Measurements from ENCODE around the gene RETNLB. TPM values are rescaled to one million over a fixed set of nuclear protein-coding genes. Genes with fewer than 3 reads are reported as not detected.

RETNLB gene
- not detected for polyA plus RNA-seq (ENCODE audit: insufficient read depth in 1 of 5, insufficient read length in 5 of 5, low replicate concordance in 1 of 5)
- long read RNA-seq, donor 1, result 0 reads
- long read RNA-seq, donor 2, result 0 reads
- long read RNA-seq, donor 3, result 0 reads
- long read RNA-seq, donor 4, result 0 reads
- long read RNA-seq, donor 5, result 0 reads
- long read RNA-seq, donor 6, result 0 reads
- long read RNA-seq, donor 7, result 0 reads
- long read RNA-seq, donor 8, result 0 reads

- DNase-seq, result no peak
Observed at GRCh38 chr3:108757404-108757982, at the start of gene RETNLB. RETNLB (minus strand) TSS chr3:108757410; CDS start chr3:108757185, 225 bp downstream.

- no peak for DNase-seq
Observed at GRCh38 chr3:108806316-108806715, 49.1 kb upstream of the RETNLB start.

GRCh38 chr3:108804966-108805365 lies 47.8 kb upstream of the RETNLB start:
- DNase-seq, result no peak

GRCh38 chr3:108804437-108804836 lies 47.2 kb upstream of the RETNLB start:
- no peak for DNase-seq

GRCh38 chr3:108791473-108791872 lies 34.3 kb upstream of the RETNLB start:
- no peak for DNase-seq

- DNase-seq, result no peak
Observed at GRCh38 chr3:108780235-108780634, 23.0 kb upstream of the RETNLB start.

- DNase-seq, result no peak
Observed at GRCh38 chr3:108779496-108779895, 22.3 kb upstream of the RETNLB start.

- no peak for DNase-seq
Observed at GRCh38 chr3:108775649-108776048, 18.4 kb upstream of the RETNLB start.

- no peak for DNase-seq
Observed at GRCh38 chr3:108767253-108767652, 10.0 kb upstream of the RETNLB start.

GRCh38 chr3:108755686-108756085 lies 1.5 kb downstream of the RETNLB start:
- DNase-seq, result no peak

- DNase-seq, result no peak
Observed at GRCh38 chr3:108744762-108745161, 12.4 kb downstream of the RETNLB start.

- no peak for DNase-seq
Observed at GRCh38 chr3:108742929-108743328, 14.3 kb downstream of the RETNLB start.

- no peak for DNase-seq
Observed at GRCh38 chr3:108736821-108737220, 20.4 kb downstream of the RETNLB start.

- no peak for DNase-seq
Observed at GRCh38 chr3:108728934-108729333, 28.3 kb downstream of the RETNLB start.

GRCh38 chr3:108728105-108728504 lies 29.1 kb downstream of the RETNLB start:
- DNase-seq, result no peak

GRCh38 chr3:108724101-108724500 lies 33.1 kb downstream of the RETNLB start:
- DNase-seq, result no peak

- no peak for DNase-seq
Observed at GRCh38 chr3:108722724-108723123, 34.5 kb downstream of the RETNLB start.

GRCh38 chr3:108719178-108719806 lies 37.9 kb downstream of the RETNLB start:
- no peak for DNase-seq

- DNase-seq, result no peak
Observed at GRCh38 chr3:108718454-108718853, 38.8 kb downstream of the RETNLB start.

- DNase-seq, result no peak
Observed at GRCh38 chr3:108713816-108714215, 43.4 kb downstream of the RETNLB start.

- no peak for DNase-seq
Observed at GRCh38 chr3:108713009-108713516, 44.1 kb downstream of the RETNLB start.
